Bladder microvascular endothelial cell (primary cell): ENCODE data around the gene BST2. TPM values are rescaled to one million over a fixed set of nuclear protein-coding genes. Genes with fewer than 3 reads are reported as not detected.

Experiments used
- total RNA-seq: library from RNA; depleted of rRNA; stranded (reverse); fragments of >200 nt; gene quantifications from 2 replicates; pipeline ENCODE4 v1.2.3, GENCODE V29; 2014

Gene BST2, protein sequence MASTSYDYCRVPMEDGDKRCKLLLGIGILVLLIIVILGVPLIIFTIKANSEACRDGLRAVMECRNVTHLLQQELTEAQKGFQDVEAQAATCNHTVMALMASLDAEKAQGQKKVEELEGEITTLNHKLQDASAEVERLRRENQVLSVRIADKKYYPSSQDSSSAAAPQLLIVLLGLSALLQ
- total RNA-seq: 36.9 and 54.1 TPM in 2 replicates

DNA sequence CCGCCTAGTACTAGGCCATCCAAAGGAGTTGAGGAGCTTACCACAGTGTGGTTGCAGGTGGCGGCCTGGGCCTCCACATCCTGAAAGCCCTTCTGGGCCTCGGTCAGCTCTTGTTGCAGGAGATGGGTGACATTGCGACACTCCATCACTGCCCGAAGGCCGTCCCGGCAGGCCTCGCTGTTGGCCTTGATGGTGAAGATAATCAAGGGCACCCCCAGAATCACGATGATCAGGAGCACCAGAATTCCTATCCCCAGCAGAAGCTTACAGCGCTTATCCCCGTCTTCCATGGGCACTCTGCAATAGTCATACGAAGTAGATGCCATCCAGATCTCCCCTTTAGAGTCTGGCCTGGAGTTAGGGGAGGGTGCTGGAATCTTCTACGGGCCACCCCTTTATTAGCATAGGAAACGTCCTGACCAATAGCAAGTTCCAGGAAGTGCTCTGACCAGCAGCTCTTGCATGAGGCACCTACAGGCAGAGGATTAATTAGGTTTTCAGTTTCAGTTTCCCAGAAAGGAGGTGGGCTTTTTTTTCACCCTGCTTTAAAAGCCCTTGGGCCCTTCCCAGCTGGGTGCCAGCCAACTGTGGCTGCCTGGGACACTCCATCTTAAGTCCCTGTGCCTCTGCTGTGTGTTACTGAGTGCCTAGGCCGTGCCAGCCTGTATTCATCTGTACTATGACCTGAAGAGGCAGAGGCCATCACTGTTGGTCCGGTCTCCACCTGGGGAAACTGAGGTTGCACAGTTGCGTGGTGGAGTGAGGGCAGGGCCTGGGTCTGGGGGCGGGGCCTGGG, at the start of gene BST2:
Gene BST2, minus strand, starts transcription at position 381 of the 796 bp plus-strand sequence. Its CDS starts 55 bp downstream, at position 326.

DNA sequence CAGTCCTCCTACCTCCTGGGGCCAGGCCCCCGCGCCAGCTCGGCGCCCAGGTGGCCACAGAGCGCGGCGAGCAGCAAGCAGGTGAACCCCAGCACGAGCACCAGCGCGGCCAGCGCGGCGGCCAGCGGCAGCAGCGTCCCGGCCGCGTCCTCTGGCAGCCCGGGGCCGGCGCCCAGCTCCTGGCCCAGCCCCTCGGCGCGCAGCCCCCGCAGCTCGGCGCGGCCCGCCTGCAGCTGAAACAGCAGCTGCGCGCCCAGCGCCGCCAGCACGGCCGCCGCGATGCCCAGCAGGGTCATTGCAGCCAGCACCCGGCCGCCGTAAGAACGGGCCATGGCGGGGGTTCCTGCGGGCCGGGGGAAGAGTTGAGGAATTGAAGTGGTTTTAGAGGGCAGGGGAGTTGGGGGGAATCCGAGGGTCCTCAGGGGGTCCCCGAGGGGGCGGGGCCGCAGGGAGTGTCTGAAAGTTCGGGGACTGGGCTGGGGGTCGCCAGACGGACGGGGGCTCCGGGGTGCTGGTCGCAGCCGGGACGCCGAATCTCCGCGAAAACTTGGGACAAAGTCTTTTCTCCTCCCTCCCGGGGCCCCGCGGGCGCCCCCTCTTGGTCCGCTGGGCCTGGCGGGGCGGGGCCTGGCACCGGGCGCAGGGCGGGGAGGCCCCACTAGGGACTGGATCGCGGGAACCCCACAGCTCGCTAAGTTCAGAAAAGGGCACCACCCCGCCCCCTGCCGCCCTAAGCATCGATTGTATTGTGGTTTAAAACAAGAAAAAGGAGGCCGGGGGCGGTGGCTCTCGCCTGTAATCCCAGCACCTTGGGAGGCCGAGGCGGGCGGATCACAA, 42.9 kb upstream of the BST2 start, which contains the start of gene TMEM221:
Gene TMEM221, minus strand, starts transcription at position 538 of the 837 bp plus-strand sequence. Its CDS starts 206 bp downstream, at position 332.

DNA sequence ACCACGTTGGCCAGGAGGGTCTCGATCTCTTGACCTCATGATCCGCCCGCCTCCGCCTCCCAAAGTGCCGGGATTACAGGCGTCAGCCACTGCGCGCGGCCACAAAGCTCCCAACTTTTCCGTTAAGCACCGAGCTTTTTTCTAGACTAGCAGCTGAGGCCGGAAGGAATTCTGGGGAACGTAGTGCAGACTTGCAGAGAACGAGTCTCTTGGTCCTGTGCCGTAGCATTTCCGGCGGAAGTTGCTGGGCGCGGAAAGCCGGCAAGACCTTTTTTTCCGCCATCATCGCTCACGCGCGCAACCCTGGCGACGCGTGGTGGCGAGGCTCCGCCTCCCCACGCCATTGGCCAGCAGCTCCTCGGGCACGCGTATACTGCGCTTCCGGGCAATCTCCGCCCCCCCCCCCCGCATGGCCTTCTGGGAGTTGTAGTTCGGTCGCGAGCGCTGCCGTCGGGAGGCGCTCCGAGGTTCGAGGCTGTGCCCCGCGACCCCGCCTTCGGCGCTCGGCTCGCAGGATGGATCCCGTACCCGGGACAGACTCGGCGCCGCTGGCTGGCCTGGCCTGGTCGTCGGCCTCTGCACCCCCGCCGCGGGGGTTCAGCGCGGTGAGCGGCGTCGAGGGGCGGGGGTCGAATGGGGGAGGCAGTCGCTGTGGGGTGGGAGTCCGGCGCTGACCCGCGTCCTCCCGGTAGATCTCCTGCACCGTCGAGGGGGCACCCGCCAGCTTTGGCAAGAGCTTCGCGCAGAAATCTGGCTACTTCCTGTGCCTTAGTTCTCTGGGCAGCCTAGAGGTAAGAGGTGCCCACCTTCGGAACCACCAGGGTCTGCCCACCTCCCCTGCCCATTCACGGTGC, 14.4 kb upstream of the BST2 start, which contains the start of gene MVB12A:
Gene MVB12A, plus strand, starts transcription at position 427 of the 854 bp plus-strand sequence. Its CDS starts 89 bp downstream, at position 516.

DNA sequence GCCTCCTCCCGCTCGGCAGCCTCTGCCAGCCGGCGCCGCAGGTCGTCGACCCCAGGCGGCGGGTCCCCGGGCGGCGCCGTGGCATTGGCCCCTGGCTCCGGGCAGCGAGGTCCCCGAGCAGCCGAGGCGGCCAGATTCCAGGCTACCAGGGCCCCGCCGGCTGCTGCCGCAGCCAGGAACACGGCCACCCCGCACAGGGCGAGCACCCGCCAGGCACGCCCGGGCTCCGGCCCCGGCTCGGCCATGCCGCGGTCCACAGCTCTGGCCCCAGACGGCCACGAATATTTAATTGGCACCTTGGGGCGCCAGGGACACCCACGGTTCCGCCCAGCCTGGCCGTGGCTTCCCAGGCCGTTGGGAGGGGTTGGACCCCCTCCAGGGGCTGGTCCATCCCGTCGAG, 11.5 kb downstream of the BST2 start, which contains the start of gene CCDC194:
Gene CCDC194, minus strand, starts transcription at position 283 of the 400 bp plus-strand sequence. Its CDS starts 38 bp downstream, at position 245.

DNA sequence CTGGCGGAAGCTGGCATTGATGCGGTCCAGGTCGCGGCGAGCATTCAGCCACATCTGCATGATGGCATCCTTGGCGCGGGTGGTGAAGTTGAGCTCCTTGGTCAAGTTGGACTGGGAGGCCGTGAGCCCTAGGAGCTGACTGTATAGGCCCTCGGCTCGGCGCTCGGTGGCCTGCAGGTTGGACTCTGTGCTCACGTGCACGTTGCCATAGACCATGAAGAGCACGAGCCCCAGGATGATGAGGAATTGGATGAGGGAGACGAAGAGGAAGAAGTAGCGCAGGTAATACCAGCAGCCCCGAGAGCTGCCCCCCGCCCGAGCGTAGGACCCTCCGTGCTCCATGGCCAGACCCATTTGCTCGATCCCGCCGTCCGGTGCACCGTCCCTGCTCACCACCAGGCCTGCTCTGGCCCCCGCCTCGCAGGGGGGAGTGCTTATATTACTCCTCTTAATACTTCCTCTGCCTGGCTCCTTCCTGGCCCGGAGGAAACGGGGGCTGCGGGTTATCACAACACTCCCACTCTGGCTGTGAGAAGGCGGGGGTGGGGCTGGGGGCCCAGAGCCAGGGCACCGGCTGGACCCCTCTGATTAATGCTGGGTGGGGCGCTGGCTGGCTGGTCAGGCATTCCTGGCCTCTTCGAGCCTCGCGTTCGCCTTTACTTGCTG, 28.4 kb downstream of the BST2 start, which contains the start of gene PLVAP:
Gene PLVAP, minus strand, starts transcription at position 408 of the 666 bp plus-strand sequence. Its CDS starts 54 bp downstream, at position 354.

Other genes starting within 250 kb of the BST2 start
- 12.8 and 22.0 TPM in 2 replicates for gene USE1, start 190.3 kb downstream of the BST2 start, total RNA-seq
- 1.5 and 2.1 TPM in 2 replicates for gene OCEL1, start 179.4 kb downstream of the BST2 start, total RNA-seq
- 29.3 and 39.3 TPM in 2 replicates for gene NR2F6, start 159.7 kb downstream of the BST2 start, total RNA-seq
- gene USHBP1, start 140.9 kb downstream of the BST2 start, total RNA-seq: 27.4 and 34.0 TPM in 2 replicates
- gene BABAM1, start 138.2 kb downstream of the BST2 start, total RNA-seq: 91.3 and 113 TPM in 2 replicates
- gene ANKLE1, start 123.7 kb downstream of the BST2 start, total RNA-seq: 0.49 and 0.76 TPM in 2 replicates
- 5.2 and 7.2 TPM in 2 replicates for gene ABHD8, start 102.2 kb downstream of the BST2 start, total RNA-seq
- 16.3 and 24.4 TPM in 2 replicates for gene MRPL34, start 99.8 kb downstream of the BST2 start, total RNA-seq
- 14.4 and 38.8 TPM in 2 replicates for gene DDA1, start 96.1 kb downstream of the BST2 start, total RNA-seq
- gene ANO8, start 70.8 kb downstream of the BST2 start, total RNA-seq: 2.4 and 6.1 TPM in 2 replicates
- 10.4 and 32.6 TPM in 2 replicates for gene GTPBP3, start 68.1 kb downstream of the BST2 start, total RNA-seq
- 11.8 and 12.5 TPM in 2 replicates for gene PLVAP, start 28.3 kb downstream of the BST2 start, total RNA-seq
- gene CCDC194, start 11.4 kb downstream of the BST2 start, total RNA-seq: not detected in 2 replicates
- 20.9 and 36.8 TPM in 2 replicates for gene MVB12A, start 14.4 kb upstream of the BST2 start, total RNA-seq
- gene TMEM221, start 43.0 kb upstream of the BST2 start, total RNA-seq: not detected in 2 replicates
- not detected in 2 replicates for gene NXNL1, start 55.3 kb upstream of the BST2 start, total RNA-seq
- gene SLC27A1, start 64.9 kb upstream of the BST2 start, total RNA-seq: 10.0 and 30.6 TPM in 2 replicates
- gene PGLS, start 106.0 kb upstream of the BST2 start, total RNA-seq: 49.5 and 52.9 TPM in 2 replicates
- 107 and 188 TPM in 2 replicates for gene COLGALT1, start 150.0 kb upstream of the BST2 start, total RNA-seq